ENCODE measurements around the gene SLC32A1. TPM values are rescaled to one million over a fixed set of nuclear protein-coding genes. Genes with fewer than 3 reads are reported as not detected.

SLC32A1 gene
- total RNA-seq, 2 donors from 2014 or later, result 0.11 TPM; not detected in 1

DNA sequence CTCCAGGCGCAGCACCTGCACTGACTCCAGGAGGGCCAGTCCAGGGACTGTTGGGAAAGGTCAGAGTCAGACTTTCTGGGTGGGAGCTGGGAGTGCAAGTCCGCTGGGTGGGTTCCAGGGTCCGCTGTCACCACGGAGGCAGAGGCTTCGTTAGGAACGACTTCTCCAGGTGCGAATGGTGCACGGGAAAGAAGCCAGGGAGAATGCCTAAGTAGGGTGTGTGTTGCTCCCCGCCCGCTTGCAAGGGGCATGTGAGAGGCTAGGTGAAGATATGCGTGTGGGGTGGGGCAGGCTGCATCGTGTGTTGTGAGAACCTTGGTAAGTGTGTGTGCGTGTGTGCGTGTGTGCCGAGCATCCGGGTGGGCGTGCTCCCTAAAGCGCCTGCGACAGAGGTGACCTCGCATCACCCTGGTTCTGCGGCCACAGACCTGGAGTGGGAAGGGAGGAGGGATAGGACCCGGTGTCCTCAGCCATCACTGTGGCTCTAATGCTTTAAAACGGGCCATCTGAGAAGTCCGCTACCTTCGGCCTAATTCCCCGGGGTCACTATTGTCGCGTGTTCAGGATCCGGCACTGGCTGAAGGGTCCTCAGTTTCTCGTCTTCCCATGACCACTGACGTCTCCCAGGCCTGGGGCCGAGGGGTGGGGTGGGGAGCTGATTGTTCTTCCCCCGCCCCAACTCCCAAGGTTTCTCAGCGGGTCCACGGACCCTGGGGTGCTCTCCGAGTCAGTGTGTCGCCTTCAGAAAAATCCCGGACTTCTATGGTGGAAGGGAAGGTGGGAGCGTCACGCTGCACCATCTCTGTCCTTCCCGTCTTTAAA lies 6.1 kb downstream of the SLC32A1 start:
- no peak for ATAC-seq (replicated peaks)
- Mint-ChIP-seq H3K9me3 (no peaks in the 10 kb centered on the region), H3K27ac (no peak overlapping the region), H3K4me1 (peaks cover 24% of the 10 kb centered on the region), H3K36me3 (ENCODE audit: low read depth) (peaks cover 10% of the 10 kb centered on the region), H3K27me3 (peaks cover 70% of the 10 kb centered on the region), H3K4me3 (peak overlapping the region; percentile 62)

DNA sequence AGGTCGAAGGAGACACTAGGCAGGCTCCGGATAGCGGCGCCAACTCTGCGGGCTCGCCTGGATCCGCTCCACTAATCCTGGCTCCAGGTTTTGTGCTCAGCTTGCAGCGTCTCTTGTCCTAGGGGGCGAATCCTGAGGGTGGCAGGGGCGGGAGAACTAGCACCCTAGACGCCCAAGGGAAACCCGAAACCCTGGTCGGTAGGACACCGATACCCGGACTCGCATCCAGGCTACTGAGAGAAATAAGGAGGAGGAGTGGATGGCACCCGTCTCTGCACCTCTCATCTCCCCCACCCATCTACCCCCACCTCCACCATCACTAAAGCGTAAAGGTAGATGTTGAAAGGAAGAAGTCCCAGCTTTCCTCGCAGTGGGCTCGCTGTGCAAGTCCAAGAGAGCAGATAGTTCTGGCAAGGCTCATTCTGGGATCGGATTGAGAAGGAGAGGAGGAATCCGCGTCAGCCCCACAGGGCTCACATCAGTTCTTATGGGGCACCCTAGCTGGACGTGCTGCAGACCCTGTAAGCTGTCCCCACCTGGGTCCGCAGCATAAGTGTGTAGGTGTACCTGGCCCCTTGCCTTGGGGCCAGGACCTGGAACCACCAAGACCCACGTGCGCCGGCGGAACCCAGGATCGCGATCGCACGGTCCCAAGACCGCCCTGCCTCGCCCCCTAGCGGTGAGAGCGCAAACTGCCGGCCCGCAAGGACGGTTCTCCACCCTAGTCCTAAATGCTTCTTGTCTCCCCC lies 6.9 kb downstream of the SLC32A1 start:
- Mint-ChIP-seq H3K9me3 (no peaks in the 10 kb centered on the region), H3K27me3 (peaks cover 72% of the 10 kb centered on the region), H3K27ac (no peak overlapping the region), H3K4me3 (peak overlapping the region; percentile 62), H3K36me3 (ENCODE audit: low read depth) (peaks cover 10% of the 10 kb centered on the region), H3K4me1 (peaks cover 19% of the 10 kb centered on the region)
- ATAC-seq (replicated peaks), result peak; percentile 89

DNA sequence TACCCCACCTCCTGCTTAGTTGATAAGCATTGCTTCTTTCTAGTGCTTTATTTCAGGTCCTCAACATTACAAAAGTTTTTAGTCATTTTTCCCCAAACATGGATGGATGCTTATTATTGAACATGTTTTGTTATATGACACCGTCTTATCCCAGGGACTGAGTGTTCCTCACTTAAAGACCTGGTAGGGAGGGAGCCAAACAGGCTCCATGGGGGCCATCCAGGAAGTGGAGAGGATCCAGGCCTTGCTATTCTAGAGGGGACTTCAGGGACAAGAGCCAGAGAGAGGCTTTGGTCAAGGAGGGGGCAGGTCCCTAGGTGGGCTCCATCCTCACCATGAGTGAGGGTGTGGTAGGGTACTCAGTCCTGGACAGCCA lies 7.4 kb downstream of the SLC32A1 start:
- peaks cover 15% of the 10 kb centered on the region for H3K4me1 Mint-ChIP-seq
- no peak overlapping the region for H3K27ac Mint-ChIP-seq
- H3K27me3 Mint-ChIP-seq, result peaks cover 70% of the 10 kb centered on the region
- peaks cover 8% of the 10 kb centered on the region for H3K36me3 Mint-ChIP-seq (ENCODE audit: low read depth)
- H3K4me3 Mint-ChIP-seq, result peak overlapping the region; percentile 62
- ATAC-seq (replicated peaks), result peak; percentile 5
- H3K9me3 Mint-ChIP-seq, result no peaks in the 10 kb centered on the region

DNA sequence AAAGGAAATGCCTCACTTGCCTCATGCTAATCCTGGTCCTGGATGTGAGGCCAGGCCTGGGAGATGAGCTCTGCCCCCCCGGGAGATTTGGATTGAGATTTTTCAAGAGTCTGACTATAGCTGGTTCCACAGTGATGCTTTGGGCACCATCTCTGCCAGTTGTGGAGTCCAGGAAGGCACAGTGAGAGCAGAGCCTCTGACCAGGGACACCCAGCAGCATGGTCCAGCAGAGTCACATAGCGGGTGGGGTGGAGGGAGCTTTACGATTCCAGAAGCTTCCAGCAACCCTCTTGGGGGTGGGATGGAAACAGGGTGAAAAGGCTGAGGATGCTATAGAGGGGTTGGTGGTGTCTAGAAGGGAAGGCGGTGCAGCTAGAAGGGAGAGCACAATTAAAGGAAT lies 8.7 kb downstream of the SLC32A1 start:
- no peak overlapping the region for H3K27ac Mint-ChIP-seq
- peaks cover 62% of the 10 kb centered on the region for H3K27me3 Mint-ChIP-seq
- no peak for ATAC-seq (replicated peaks)
- H3K4me3 Mint-ChIP-seq, result no peak overlapping the region
- no peaks in the 10 kb centered on the region for H3K9me3 Mint-ChIP-seq
- H3K36me3 Mint-ChIP-seq (ENCODE audit: low read depth), result no peaks in the 10 kb centered on the region
- H3K4me1 Mint-ChIP-seq, result peaks cover 9% of the 10 kb centered on the region

DNA sequence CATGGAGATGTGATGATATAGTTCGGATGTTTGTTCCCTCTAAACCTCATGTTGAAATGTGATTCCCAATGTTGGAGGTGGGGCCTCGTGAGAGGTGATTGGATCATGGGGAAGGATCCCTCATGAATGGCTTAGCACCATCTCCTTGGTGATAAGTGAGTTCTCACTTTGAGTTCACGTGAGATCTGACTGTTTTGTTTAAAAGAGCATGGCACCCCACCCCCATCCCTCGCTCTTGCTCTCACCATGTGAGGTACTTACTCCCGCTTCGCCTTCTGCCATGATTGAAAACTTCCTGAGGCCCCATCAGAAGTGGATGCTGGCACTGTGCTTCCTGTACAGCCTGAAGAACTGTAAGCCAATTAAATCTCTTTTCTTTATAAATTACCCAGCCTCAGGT lies 10.9 kb downstream of the SLC32A1 start:
- Mint-ChIP-seq H3K36me3 (ENCODE audit: low read depth) (no peaks in the 10 kb centered on the region), H3K4me3 (no peak overlapping the region), H3K9me3 (no peaks in the 10 kb centered on the region), H3K27ac (no peak overlapping the region), H3K4me1 (peaks cover 3% of the 10 kb centered on the region), H3K27me3 (peaks cover 51% of the 10 kb centered on the region)
- no peak for ATAC-seq (replicated peaks)

DNA sequence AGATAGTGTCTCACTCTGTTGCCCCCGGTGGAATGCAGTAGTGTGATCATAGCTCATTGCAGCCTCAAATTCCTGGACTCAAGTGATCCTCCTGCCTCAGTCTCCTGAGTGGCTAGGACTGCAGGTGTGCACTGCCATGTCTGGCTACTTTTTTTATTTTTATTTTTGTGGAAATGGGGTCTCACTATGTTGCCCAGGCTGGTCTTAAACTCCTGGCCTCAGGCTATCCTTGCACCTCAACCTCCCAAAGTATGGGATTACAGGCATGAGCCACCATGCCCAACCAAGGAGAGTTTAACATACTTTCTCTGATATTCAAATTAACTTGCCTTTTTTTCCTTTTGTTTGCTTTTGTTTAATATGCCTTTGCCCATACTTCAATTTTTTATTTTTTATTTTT lies 13.6 kb downstream of the SLC32A1 start:
- Mint-ChIP-seq H3K27me3 (peaks cover 62% of the 10 kb centered on the region), H3K27ac (no peak overlapping the region), H3K36me3 (ENCODE audit: low read depth) (no peaks in the 10 kb centered on the region), H3K4me1 (no peaks in the 10 kb centered on the region), H3K9me3 (no peaks in the 10 kb centered on the region), H3K4me3 (no peak overlapping the region)
- no peak for ATAC-seq (replicated peaks)

DNA sequence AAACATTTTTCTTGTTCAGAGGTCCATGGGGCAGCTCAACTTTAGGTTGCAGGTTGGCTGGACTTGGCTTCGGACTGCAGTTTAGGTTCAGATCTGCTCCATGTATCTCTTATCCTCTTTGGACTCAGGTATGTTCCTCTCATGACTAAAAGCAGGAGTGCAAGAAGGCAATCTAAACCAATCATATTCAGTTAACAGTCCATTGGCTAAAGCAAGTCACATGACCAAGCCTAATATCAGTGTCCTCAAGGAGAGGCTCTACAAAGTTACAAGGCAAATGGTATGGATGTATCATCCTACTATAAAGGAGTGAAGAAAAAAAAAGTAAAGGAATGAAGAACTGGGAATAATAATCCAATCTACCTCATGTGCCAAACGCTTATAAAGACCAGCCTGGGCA lies 21.5 kb downstream of the SLC32A1 start:
- Mint-ChIP-seq H3K4me1 (peaks cover 14% of the 10 kb centered on the region), H3K36me3 (ENCODE audit: low read depth) (peaks cover 10% of the 10 kb centered on the region), H3K27ac (no peak overlapping the region), H3K27me3 (peaks cover 20% of the 10 kb centered on the region), H3K9me3 (no peaks in the 10 kb centered on the region), H3K4me3 (no peak overlapping the region)
- ATAC-seq (replicated peaks), result no peak

DNA sequence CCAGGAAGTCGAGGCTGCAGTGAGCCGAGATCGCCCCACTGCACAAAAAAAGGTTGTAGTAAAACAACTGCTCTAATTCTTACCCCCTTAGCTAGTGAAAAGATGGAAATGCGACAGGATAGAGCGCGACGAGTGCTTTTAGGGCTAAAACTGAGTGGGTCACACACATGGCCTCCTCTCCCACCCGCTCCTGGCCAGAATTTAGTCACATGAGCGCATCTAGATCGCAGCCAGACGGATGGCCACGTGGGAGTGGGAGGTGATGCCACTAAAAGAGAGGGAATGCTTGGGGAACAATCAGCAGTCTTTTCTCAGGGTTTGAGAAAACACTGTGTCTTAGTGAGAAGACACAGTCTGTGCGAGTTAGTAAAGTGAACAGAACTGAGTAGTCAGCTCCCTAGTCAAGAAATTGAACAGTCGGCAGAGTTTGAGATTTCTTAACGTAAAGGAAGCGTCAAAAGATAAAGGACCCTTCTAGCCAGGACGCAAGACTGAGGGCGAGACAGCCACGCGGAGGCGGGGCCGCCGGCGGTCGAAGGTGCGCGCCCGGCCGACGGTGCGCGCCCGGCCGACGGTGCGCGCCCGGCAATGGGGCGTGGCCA lies 23.3 kb downstream of the SLC32A1 start:
- no peak for ATAC-seq (replicated peaks)
- Mint-ChIP-seq H3K4me3 (peak overlapping the region; percentile 87), H3K36me3 (ENCODE audit: low read depth) (peaks cover 28% of the 10 kb centered on the region), H3K27me3 (peaks cover 2% of the 10 kb centered on the region), H3K4me1 (peaks cover 14% of the 10 kb centered on the region), H3K9me3 (no peaks in the 10 kb centered on the region), H3K27ac (peak overlapping the region; percentile 93)

DNA sequence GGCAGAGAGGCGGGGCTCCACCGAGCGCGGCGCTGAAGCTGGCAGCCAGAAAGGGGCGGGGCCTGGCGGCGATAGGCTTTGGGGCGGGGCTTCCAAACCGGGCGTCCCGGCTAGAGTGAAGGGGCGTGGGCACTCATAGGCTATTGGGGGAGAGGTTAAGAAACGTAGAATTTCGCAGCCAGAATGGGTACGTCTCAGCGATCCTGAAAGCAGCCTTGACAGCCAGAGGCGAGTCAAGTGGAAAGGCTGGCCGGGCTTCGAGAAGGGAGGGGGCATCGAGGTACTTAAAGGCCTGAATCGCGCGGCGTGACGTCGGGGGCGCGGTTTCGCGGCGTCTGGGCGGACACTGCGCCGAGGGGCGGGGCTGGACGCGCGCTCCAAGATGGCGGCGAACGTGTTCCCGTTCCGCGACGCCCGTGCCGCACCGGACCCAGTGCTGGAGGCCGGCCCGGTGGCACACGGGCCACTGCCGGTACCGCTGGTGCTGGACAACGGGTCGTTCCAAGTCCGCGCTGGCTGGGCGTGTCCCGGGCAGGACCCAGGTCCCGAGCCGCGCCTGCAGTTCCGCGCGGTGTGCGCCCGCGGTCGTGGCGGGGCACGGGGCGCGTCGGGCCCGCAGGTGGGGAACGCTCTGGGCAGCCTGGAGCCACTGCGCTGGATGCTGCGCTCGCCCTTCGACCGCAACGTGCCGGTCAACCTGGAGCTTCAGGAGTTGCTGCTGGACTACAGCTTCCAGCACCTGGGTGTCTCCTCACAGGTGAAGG lies 24.0 kb downstream of the SLC32A1 start, which contains the start of gene ACTR5:
TSS of gene ACTR5 (plus strand) at position 364 of the 764 bp plus-strand sequence. CDS start at position 383, 19 bp downstream.
- Mint-ChIP-seq H3K27me3 (no peaks in the 10 kb centered on the region), H3K4me3 (peak within 1 kb of the TSS; percentile 87), H3K27ac (peak within 1 kb of the TSS; percentile 93), H3K36me3 (ENCODE audit: low read depth) (peaks cover 35% of the 10 kb centered on the region), H3K4me1 (peaks cover 14% of the 10 kb centered on the region), H3K9me3 (no peaks in the 10 kb centered on the region)
- peak; percentile 91 for ATAC-seq (replicated peaks)

DNA sequence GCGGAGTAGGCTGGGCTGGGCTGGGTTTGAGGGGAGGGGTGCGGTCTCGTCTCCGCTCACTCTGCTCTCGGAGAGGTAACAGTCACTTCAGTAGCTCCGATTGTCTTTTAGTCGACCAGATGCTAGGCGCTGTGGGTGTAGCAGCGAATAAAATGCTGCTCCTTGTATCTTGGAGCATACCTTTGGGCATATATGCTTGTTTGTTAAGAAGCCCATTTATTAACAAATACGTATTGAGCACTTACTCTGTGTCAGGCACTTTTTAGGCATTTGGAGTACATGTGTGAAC lies 24.5 kb downstream of the SLC32A1 start:
- Mint-ChIP-seq H3K4me1 (peaks cover 14% of the 10 kb centered on the region), H3K27me3 (no peaks in the 10 kb centered on the region), H3K9me3 (no peaks in the 10 kb centered on the region), H3K36me3 (ENCODE audit: low read depth) (peaks cover 39% of the 10 kb centered on the region), H3K27ac (peak overlapping the region; percentile 66), H3K4me3 (peak overlapping the region; percentile 87)
- ATAC-seq (replicated peaks), result peak; percentile 60

DNA sequence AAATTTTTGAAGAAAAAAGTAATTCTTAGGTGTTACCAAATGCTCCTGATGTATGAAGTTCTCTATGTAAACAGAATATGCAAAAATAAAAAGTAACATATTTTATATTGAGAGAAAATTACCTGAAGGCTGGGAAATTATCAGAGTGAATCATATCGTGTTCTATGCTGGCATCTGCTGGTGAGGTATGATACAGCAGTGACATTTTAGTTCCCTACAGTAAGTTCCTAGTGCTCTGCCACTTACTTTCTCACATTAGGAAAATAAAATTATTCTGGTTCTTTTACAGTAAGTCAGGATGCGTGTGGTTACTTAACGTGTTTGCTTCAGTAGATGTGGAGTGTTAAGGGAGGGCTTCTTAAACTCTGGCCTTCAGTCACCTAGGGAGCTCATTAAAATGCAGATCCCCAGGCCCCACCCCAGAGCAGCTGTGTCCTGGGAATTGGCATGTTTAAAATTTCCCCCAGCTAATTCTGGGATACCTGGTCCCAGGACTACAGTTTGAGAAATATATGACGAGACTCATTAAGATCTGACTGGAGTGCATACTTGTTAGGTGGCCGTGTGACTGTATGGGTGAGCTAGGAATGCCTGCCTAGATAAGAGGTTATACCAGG lies 27.2 kb downstream of the SLC32A1 start:
- no peaks in the 10 kb centered on the region for H3K27me3 Mint-ChIP-seq
- ATAC-seq (replicated peaks), result no peak
- H3K4me3 Mint-ChIP-seq, result no peak overlapping the region
- H3K27ac Mint-ChIP-seq, result no peak overlapping the region
- peaks cover 14% of the 10 kb centered on the region for H3K4me1 Mint-ChIP-seq
- no peaks in the 10 kb centered on the region for H3K9me3 Mint-ChIP-seq
- peaks cover 66% of the 10 kb centered on the region for H3K36me3 Mint-ChIP-seq (ENCODE audit: low read depth)

DNA sequence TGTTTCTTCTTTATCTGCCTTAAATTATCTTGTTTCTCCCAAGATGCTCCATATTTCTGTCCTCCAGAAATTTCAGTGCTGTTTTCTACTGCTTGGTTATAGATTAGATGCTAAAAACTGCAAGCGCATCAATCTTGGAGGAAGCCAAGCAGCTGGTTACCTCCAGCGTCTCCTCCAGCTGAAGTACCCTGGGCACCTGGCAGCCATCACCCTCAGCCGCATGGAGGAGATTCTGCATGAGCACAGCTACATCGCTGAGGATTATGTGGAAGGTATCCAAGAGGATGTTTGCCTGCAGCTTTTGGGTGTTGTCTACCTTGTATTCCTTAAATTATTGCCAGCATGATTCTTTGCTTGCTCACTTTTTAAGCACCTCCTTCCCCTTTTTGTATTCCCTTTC lies 27.7 kb downstream of the SLC32A1 start:
- H3K27me3 Mint-ChIP-seq, result no peaks in the 10 kb centered on the region
- H3K9me3 Mint-ChIP-seq, result no peaks in the 10 kb centered on the region
- H3K36me3 Mint-ChIP-seq (ENCODE audit: low read depth), result peaks cover 69% of the 10 kb centered on the region
- no peak overlapping the region for H3K4me3 Mint-ChIP-seq
- H3K4me1 Mint-ChIP-seq, result peaks cover 14% of the 10 kb centered on the region
- H3K27ac Mint-ChIP-seq, result no peak overlapping the region
- no peak for ATAC-seq (replicated peaks)

DNA sequence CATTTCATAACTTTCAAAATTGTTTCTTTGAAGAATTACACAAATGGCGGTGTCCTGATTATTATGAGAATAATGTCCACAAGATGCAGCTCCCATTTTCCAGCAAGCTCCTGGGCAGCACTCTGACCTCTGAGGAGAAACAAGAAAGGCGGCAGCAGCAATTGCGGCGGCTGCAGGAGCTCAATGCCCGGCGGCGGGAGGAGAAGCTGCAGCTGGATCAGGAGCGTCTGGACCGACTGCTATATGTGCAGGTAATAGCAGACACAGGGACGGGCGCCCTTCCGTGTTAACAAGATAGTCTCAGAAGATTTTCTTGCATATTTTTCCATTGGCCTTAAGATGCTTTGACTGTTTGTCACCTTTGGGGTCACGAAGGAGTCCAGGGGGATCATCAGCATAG lies 30.6 kb downstream of the SLC32A1 start:
- Mint-ChIP-seq H3K36me3 (ENCODE audit: low read depth) (peaks cover 91% of the 10 kb centered on the region), H3K27ac (no peak overlapping the region), H3K27me3 (no peaks in the 10 kb centered on the region), H3K9me3 (no peaks in the 10 kb centered on the region), H3K4me3 (no peak overlapping the region), H3K4me1 (no peaks in the 10 kb centered on the region)
- no peak for ATAC-seq (replicated peaks)

DNA sequence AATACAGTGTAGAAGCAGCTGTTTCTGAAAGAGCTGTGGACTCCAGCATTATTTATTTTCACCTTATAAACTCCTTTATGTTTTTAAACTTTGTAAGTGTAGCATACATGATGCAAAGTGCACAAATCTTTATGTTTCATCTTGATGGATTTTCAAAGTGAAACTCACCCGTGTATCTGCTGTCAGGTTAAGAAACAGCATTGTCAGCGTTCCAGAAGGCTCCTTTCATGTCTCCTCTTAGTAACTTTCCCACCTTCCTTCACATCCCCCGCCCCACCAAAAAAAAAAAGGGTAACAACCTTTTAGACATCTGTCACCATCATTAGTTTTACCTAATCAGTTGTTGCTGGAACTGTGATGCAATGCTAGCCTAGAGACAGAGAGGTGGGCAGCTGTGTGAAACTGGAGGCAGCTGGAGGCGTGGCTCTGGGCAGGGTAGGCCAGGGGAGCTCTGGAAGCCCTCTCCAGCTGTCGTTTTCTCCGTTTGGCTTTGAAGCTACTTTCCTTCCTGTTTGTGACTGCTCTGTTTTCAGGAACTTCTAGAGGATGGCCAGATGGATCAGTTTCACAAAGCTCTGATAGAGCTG lies 31.1 kb downstream of the SLC32A1 start:
- no peaks in the 10 kb centered on the region for H3K9me3 Mint-ChIP-seq
- ATAC-seq (replicated peaks), result peak; percentile 40
- peaks cover 91% of the 10 kb centered on the region for H3K36me3 Mint-ChIP-seq (ENCODE audit: low read depth)
- no peaks in the 10 kb centered on the region for H3K27me3 Mint-ChIP-seq
- peak overlapping the region; percentile 71 for H3K27ac Mint-ChIP-seq
- H3K4me1 Mint-ChIP-seq, result no peaks in the 10 kb centered on the region
- peak overlapping the region; percentile 30 for H3K4me3 Mint-ChIP-seq
